Left ventricle myocardium inferior (tissue), 1 donor: ENCODE measurements around the gene DHH. TPM values are rescaled to one million over a fixed set of nuclear protein-coding genes. Genes with fewer than 3 reads are reported as not detected.

Source experiments
- DNase-seq: peaks from one replicate; pipeline ENCODE4 v3.0.0-alpha.2; 2020
- H3K27ac ChIP-seq: fragments of 200-600 bp; replicated peaks from 2 replicates; pipeline ENCODE4 v1.8.0; 2021
- H3K27me3 ChIP-seq: fragments of 200-600 bp; 2 replicates; pipeline ENCODE4 v1.8.0; 2021; ENCODE audit warnings: low read depth
- H3K36me3 ChIP-seq: fragments of 200-600 bp; 2 replicates; pipeline ENCODE4 v1.8.0; 2021
- H3K4me1 ChIP-seq: fragments of 200-600 bp; 2 replicates; pipeline ENCODE4 v1.8.0; 2021
- H3K4me3 ChIP-seq: fragments of 200-600 bp; 2 replicates; pipeline ENCODE4 v1.8.0; 2021; ENCODE audit warnings: mild to moderate bottlenecking, moderate library complexity
- H3K9me3 ChIP-seq: fragments of 200-600 bp; replicated peaks from 2 replicates; pipeline ENCODE4 v1.8.0; 2021
- intact Hi-C: fragments of 100-400 bp; cut with micrococcal nuclease; formaldehyde crosslinking; loops from one replicate; pipeline ENCODE4 v1.11.0; 2022
- total RNA-seq: library from RNA; stranded (reverse); fragmentation: NEBNext Ultra II Directional; extraction: Animal tissue kit (Norgen Biotek cat#: 25700); gene quantifications from one replicate; pipeline ENCODE4 v1.2.1, GENCODE V29; 2021
- TF ChIP-seq, protein P1 (sequence below): fragments of 200-600 bp; IDR thresholded peaks from 2 replicates; pipeline ENCODE4 v1.8.0; 2021; ENCODE audit warnings: antibody characterized with exemption, mild to moderate bottlenecking, borderline replicate concordance
- donor health status: DM: no; HTN: yes; CAD: no; lungs with severe emphysema.

The DHH gene
- total RNA-seq, 1 donor from 2014 or later, result 0.41 TPM

DNA sequence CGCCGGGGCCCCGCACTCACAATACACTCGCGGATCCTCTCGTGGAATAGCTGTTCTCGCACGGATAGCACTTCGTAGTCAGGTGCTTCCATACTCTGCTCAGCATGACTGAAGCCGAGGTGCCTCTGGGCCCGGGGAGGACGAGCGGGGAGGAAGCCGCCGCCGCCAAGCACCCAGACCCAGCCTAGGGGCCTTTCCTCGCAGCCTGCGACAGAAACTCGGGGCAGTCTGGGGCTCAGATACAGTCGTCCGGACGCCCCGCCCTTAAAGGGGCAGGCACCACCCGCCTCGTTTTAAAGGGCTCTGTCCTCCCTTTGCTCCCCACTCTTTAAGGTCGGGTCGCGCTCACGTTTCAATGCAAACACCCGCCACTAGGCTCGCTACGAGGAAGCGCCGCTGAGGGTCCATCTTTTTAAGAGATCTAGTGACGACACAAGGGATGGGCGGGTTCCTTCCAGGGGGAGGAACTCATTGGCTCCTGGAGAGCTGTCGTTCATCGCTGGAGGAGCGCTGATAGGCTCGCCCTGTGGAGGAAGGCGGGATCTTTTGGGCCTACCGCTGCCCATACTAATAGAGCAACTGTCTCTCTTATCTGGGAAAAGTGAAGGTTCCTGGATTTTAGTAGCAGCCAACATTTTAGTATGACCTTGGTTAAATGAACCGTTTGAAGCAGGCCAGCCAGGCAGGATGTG is 16.0 kb upstream of the DHH start, which contains the start of gene LMBR1L:
Gene LMBR1L (minus strand): TSS at position 384 of the 692 bp plus-strand sequence. CDS start 292 bp downstream, at position 92.
- Histone ChIP-seq H3K27ac (peak within 1 kb of the TSS; percentile 100), H3K4me3 (peak within 1 kb of the TSS; percentile 100), H3K27me3 (no peaks in the 10 kb centered on the region), H3K36me3 (peaks cover 11% of the 10 kb centered on the region), H3K9me3 (no peaks in the 10 kb centered on the region), H3K4me1 (peaks cover 56% of the 10 kb centered on the region)
- TF ChIP-seq, protein P1, sequence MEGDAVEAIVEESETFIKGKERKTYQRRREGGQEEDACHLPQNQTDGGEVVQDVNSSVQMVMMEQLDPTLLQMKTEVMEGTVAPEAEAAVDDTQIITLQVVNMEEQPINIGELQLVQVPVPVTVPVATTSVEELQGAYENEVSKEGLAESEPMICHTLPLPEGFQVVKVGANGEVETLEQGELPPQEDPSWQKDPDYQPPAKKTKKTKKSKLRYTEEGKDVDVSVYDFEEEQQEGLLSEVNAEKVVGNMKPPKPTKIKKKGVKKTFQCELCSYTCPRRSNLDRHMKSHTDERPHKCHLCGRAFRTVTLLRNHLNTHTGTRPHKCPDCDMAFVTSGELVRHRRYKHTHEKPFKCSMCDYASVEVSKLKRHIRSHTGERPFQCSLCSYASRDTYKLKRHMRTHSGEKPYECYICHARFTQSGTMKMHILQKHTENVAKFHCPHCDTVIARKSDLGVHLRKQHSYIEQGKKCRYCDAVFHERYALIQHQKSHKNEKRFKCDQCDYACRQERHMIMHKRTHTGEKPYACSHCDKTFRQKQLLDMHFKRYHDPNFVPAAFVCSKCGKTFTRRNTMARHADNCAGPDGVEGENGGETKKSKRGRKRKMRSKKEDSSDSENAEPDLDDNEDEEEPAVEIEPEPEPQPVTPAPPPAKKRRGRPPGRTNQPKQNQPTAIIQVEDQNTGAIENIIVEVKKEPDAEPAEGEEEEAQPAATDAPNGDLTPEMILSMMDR, result peak; percentile 68
- DNase-seq, result peak; percentile 95
- intact Hi-C loops, result no loop called here

DNA sequence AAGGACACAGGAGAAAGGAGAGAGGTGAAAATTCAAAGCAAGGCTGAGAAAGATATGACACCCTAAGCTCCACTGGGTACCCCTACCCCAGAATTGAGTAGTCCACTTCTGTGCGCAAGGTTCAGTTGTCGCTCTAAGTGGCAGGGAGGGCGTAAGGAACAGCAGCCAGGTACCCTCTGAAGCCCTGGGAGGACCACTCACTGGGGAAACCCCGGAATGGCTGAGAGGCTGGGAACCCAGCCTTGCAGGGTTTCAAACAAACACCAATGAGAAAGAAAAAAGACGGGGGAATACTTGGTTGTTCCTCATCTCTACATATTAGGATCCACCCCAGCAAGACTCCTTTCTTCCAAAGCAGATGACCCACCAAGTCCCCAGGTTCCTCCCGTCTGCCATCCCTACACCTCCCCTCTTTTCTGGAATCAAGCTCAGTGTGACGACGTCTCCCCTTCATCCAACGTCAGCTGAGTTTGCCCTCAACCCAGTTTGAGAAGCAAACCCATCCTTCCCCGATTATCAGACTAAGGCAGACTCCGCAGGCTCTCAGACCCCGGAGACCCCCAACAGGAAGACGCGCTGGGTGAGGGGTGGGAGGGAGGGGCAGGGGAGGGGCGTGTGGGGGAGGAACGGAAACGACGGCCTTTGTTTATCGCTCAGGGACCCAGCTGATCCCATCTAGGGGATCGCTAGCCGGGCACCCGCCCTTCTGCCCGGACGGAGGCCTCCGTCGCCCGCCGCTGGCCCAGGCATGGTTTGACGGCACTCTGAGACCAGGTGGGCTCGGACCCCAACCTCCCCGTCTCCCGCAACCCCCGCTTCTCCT is 15.3 kb upstream of the DHH start:
- H3K4me1 ChIP-seq, result peaks cover 64% of the 10 kb centered on the region
- H3K27ac ChIP-seq, result peak overlapping the region; percentile 100
- peak overlapping the region; percentile 100 for H3K4me3 ChIP-seq
- peaks cover 13% of the 10 kb centered on the region for H3K36me3 ChIP-seq
- H3K9me3 ChIP-seq, result no peaks in the 10 kb centered on the region
- no peaks in the 10 kb centered on the region for H3K27me3 ChIP-seq
- peak; percentile 30 for DNase-seq
- TF ChIP-seq, protein P1, result no peak
- intact Hi-C loops, result no loop called here

DNA sequence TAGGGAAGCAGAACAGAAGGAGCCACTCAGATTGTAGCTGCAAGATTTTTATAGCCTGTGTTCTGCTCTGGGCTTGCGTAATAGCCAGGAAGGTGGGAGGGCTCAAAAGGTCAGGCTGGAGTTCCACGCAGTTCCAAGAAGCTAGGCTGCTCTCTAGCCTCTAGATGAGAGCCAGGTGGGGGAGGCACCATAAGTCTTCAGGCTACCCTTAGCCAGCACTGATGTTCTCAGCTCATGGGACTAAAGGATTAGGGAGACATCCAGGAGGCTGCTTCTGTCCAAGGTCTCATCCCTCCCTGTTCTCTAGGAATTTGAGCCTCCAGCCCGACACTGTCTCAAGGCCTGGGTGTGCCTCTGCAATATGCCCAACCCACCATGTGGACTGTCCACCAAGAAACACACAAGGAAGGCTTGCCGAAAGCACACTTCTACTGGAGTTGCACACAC is 14.4 kb upstream of the DHH start:
- Histone ChIP-seq H3K9me3 (no peaks in the 10 kb centered on the region), H3K36me3 (peaks cover 22% of the 10 kb centered on the region), H3K4me1 (peaks cover 73% of the 10 kb centered on the region), H3K27ac (peak overlapping the region; percentile 100), H3K27me3 (no peaks in the 10 kb centered on the region), H3K4me3 (peak overlapping the region; percentile 100)
- TF ChIP-seq, protein P1, result no peak
- DNase-seq, result peak; percentile 50
- intact Hi-C loops, result no loop called here

DNA sequence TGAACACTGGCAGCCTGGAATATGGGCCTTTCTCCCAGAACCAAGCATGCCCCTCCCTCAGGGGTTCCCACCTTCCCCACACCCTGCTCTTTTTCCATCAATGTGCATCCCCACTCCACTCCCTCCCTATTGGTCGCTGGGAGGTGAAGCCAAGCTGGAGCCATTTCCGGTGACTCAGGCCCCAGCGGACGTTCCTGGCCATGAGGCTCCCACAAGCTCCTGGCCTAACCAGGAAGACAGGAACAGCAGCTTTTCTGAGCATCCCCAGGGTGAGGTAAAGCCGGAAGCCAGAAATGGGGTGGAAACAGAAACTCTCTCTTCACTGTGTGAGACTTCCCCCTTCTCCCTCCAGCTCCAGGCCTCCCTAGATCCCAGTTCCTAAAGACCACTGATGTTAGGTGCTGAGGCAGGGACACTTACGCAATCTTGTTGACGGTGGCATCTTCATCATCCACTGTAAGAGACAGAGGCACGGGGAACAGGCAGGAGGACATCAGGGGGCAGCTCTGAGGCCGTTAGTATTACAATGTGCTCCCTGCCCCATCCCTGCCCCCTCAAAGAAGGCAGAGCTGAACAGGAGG is 11.0 kb upstream of the DHH start:
- TF ChIP-seq, protein P1, result no peak
- peak; percentile 35 for DNase-seq
- Histone ChIP-seq H3K36me3 (peaks cover 56% of the 10 kb centered on the region), H3K4me1 (peaks cover 76% of the 10 kb centered on the region), H3K4me3 (no peak overlapping the region), H3K9me3 (no peaks in the 10 kb centered on the region), H3K27me3 (no peaks in the 10 kb centered on the region), H3K27ac (peak overlapping the region; percentile 64)
- intact Hi-C loops, result no loop called here

DNA sequence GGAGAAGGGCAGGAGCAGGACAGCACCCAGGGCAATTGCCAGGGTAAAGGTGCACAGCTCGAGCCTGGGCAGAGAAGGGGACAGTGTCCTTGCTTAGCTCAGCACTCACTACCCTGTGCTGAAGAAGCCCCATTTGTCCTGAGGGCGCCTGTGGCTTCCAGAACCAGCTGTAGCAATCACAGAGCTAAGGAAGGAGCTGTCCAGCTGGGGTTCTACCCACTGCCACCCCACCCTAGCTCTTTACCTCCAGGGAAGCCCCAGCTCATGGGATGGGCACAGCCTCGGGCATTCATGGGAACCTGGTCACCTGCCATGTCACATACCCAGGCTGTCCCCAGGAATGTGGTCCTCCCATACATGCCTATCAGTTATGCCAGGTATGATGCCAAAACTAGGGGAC is 10.2 kb upstream of the DHH start:
- Histone ChIP-seq H3K4me3 (no peak overlapping the region), H3K36me3 (peaks cover 64% of the 10 kb centered on the region), H3K9me3 (no peaks in the 10 kb centered on the region), H3K27me3 (no peaks in the 10 kb centered on the region), H3K27ac (peak overlapping the region; percentile 64), H3K4me1 (peaks cover 69% of the 10 kb centered on the region)
- DNase-seq, result no peak
- TF ChIP-seq, protein P1, result no peak
- intact Hi-C loops, result no loop called here
